Measurements from ENCODE around the gene EPHA5.
"Not testable (repeated sequence)": the region's sequence is repeated elsewhere in the genome, so short reads cannot be mapped to it uniquely, and the experiment has no call there.

The EPHA5 gene

DNA sequence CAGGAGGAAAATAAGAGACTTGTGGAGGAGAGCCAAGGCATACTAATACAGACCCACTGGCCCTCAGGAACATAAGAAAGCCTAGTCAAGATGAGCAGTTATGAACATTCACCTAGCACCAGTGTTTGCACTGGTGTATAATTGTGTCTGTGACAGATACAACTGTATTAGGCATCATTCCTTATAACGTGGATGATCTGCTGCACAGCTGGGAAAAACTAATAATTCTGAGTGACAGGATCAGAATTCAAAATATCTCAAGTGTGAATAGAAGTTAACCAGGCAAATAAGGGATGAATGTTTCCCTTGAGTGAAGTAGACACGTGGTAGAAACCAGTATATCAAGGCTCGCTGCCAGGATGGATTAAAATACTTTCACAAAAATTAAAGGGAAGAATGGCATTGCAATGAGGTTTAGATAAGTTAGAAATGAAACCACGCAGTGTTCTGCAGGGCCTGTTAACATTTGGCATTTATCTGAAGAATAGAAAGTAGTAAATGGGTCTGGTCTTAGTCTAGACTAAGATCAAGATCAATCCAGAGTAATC lies 325.9 kb downstream of the EPHA5 start:
- DNase-seq, result no peak

GRCh38 chr4:65343342-65343741 lies 326.9 kb downstream of the EPHA5 start:
- no peak for DNase-seq

DNA sequence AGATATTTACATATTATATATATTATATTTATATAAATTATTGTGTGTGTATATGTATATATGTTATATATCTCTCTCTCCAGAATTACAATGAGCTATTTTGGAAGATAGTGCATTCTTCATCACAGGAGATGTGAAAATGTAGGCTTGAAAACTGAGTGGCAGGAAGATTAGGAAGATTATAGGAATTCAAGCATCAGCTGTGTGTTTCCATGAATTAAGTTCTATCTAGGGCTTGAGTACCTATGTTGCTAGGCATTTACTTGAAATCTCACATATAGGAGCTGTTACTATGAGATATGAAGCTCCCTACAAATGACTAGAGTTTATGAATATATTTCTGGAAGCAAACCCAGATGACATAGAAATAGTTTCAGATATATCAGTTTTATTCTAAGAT lies 328.7 kb downstream of the EPHA5 start:
- DNase-seq, result no peak

- DNase-seq, result no peak
Observed at GRCh38 chr4:65340382-65341109, 329.7 kb downstream of the EPHA5 start.

- DNase-seq, result no peak
Observed at GRCh38 chr4:65337371-65337770, 332.9 kb downstream of the EPHA5 start.

DNA sequence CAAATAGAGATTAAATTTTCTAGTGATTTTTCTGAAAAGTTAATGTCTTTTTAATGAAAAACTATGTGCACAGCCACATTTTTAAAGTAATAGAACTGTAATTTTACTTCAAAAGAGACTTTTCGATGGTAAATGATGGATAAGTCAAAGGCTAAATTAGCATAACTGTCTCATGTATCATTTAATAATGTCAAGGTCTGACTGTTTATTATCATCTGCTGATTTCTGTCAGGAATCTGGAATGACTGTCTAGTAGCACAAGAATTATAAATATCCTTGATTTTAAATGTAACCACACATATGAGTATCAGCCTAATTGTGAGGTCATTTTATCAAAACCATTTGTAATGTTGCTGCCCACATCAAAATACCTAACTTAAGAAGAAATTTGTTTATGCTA lies 333.8 kb downstream of the EPHA5 start:
- DNase-seq, result no peak

DNA sequence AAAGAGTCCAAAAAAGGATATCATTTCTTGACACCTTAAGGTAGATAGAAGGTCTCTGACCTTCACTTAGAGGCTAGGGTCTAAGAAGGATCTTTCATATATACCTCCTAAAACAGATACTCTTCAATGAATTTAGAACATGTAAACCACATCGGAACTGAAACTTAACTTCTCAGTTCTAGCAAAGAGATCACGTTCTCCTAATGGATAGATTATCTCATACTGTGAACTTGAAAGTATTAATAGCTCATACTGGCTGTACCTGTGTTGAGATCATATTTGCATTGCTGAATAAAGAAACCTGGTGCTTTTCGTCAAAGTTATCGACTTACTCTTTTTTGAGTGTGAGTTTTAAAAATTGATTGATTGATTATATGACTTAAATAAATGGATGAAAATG lies 353.8 kb downstream of the EPHA5 start:
- DNase-seq, result no peak

DNA sequence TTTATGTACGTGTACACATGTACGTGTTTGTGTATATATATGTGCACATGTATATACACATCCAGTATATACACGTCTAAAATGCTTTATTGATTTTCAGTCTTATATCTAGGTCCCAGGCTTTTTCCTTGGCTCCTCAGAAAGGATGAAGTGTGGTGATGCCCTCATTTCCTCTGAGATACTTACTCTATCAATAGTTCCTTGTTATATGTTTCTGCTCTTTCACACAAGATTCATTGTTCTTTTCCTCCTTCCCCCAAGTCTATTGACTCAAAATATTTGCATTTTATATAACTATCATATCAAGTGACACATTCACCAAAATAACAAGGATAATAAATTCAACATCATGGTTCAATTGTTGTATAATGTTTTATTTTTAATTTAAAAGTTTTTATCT lies 359.2 kb downstream of the EPHA5 start:
- DNase-seq, result no peak

DNA sequence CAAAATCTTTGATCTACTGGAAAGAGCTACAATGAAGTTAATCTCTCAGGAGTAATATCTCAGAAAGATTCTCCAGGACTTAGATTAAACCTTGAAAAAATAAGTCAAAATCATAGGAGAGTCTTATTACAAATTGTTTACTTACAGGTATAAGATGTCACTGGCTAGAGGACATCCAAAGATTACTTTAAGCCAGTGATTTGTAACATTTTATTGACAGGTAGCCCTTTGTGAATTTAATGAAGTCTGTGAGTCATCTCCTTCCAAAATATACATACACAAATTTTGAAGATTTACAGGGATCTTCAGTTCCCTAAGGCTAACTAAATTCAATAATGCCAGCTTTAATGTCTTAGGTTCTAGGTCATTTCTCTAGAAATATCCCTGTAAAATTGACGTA lies 359.7 kb downstream of the EPHA5 start:
- no peak for DNase-seq

- not testable (repeated sequence) for DNase-seq
Observed at GRCh38 chr4:65308626-65309025, 361.7 kb downstream of the EPHA5 start.

GRCh38 chr4:65302145-65302544 lies 368.1 kb downstream of the EPHA5 start:
- DNase-seq, result no peak

DNA sequence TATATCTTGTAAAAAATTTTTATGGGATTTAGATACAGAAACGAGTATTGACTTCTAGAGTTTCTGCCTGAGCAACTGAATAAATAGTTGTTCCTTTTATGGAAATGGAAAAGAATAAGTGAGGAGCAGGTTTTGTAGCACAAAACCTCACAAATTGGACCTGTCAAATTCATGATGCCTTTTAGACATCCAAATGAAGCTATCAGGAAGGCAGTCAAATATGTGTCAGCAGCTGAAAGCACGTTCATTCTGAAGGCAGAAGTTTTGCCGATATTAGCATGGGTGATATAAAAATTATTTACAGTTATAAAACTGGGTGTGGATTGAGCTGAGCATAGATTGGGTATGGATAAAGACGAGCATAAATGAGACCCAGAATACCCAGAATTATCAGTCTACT lies 374.0 kb downstream of the EPHA5 start:
- DNase-seq, result no peak

GRCh38 chr4:65287071-65287470 lies 383.2 kb downstream of the EPHA5 start:
- DNase-seq, result no peak

Measured in GOT3 (cell line).